Effector memory CD4-positive, alpha-beta T cell (primary cell): ENCODE measurements around the gene PDE9A.

Source experiments
- DNase-seq, 3 donors: peaks; one replicate each; pipeline ENCODE4 v3.0.0-alpha.2; 2020
- H3K27ac ChIP-seq: 2 replicates; pipeline ENCODE4 v1.7.0; 2013; ENCODE audit warnings: mild to moderate bottlenecking, low read length, moderate library complexity; ENCODE audit not compliant: insufficient read depth, poor library complexity, severe bottlenecking
- H3K27me3 ChIP-seq: replicated peaks from 2 replicates; pipeline ENCODE4 v1.7.0; 2013; ENCODE audit warnings: mild to moderate bottlenecking, low read length; ENCODE audit not compliant: insufficient read depth, control insufficient read depth, poor library complexity, severe bottlenecking
- H3K36me3 ChIP-seq: 2 replicates; pipeline ENCODE4 v1.7.0; 2013; ENCODE audit warnings: mild to moderate bottlenecking, low read length, moderate library complexity; ENCODE audit not compliant: control insufficient read depth, insufficient read depth
- H3K4me1 ChIP-seq: 2 replicates; pipeline ENCODE4 v1.7.0; 2013; ENCODE audit warnings: low read length, mild to moderate bottlenecking; ENCODE audit not compliant: control insufficient read depth, insufficient read depth, poor library complexity, severe bottlenecking
- H3K4me3 ChIP-seq: 2 replicates; pipeline ENCODE4 v1.7.0; 2013; ENCODE audit warnings: low read length, low read depth, mild to moderate bottlenecking; ENCODE audit not compliant: insufficient read depth, poor library complexity, severe bottlenecking
- H3K9me3 ChIP-seq: 2 replicates; pipeline ENCODE4 v1.7.0; 2013; ENCODE audit warnings: mild to moderate bottlenecking, low read length, moderate library complexity; ENCODE audit not compliant: control insufficient read depth

The PDE9A gene

DNA sequence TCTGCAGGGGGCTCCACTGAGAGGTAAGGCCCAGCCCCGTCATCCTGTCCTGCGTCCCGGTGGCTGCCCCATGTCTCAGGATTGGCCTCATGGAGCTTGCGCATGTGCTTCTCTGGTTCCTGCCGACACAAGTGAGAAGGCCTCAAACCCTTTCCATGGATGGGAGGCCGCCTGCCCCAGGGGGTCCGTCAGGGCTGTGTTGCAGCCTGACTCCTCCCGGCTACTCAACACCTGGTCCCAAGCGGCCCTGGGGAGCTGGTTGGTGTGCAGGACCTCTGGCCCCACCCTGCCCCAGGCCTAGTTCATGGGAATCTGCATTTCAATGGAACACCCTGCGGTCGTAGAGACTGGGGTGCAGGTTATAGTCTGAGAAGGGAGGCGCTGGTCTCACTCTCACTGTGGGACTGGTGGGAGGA, 21.1 kb upstream of the PDE9A start:
- no peaks in the 10 kb centered on the region for H3K9me3 ChIP-seq
- H3K4me1 ChIP-seq, result no peaks in the 10 kb centered on the region

DNA sequence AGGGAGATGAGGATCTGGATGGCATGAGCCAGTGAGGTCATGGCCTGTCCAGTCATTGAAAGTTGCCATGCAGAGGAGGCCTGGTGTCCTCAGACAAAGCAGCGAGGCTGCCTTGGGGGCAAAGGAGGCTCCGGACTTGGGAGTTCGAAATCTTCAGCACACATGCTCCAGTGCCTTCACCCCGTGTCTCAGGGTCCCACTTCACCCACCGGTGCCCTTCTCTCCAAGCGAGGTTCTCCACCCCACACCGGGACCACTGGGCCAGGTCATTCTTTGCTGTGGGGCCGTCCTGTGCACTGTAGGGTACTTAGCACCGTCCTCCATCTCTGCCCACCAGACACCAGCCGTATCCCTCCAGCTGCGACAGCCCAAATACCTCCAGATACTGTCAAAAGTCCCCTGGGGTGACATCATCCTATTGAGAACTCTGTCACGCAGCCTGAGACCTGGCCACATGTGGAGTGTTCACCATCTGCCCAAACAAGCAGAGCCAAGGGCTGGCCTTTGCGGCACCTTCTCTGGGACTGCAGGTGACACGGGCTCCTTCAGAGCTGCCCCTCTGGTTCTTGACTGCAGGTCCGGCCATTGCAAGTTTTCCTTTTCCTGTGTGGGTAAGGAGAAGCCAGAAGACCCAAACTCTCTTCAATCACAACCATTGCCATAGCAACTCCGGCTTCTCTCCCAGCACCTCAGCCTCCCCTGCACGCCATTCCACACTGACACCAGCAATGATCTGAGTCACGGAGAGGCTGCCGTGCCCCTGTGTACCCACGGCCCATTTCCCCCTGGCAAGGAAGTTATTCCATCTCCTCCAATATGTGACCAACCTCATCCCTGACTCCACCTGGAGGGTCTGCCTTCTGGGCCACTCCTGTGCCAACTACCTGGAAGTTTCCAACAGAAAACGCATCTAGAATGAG, 20.4 kb upstream of the PDE9A start:
- Histone ChIP-seq H3K4me3 (no peak overlapping the region), H3K9me3 (no peaks in the 10 kb centered on the region), H3K4me1 (no peaks in the 10 kb centered on the region), H3K27ac (no peak overlapping the region), H3K27me3 (no peaks in the 10 kb centered on the region), H3K36me3 (no peaks in the 10 kb centered on the region)
- no peak for DNase-seq

More for the DNA sequence above, 21.1 kb upstream of the PDE9A start:
- no peaks in the 10 kb centered on the region for H3K36me3 ChIP-seq
- no peak for DNase-seq
- H3K27ac ChIP-seq, result no peak overlapping the region
- H3K27me3 ChIP-seq, result no peaks in the 10 kb centered on the region
- no peak overlapping the region for H3K4me3 ChIP-seq

DNA sequence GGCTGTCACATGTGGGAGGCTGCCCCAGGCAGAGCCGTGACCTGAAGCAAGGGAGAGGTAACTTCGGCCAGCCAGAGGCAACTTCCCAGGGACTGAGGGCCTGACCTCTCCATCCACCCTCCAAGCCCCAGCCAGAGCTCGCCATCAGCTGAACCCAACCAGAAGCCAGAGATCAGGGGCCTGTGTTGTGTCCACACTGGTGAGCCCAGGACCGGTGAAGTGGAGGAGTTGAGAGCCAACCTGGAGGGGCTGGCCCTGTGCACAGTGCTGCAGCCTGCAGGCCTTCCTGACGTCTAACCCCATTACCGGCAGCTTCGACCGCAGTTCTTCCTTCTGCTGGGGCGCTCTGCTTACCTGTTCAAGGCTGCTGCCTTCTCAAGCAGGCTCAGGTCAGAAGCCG, 19.6 kb upstream of the PDE9A start:
- Histone ChIP-seq H3K27me3 (no peaks in the 10 kb centered on the region), H3K4me1 (no peaks in the 10 kb centered on the region), H3K36me3 (no peaks in the 10 kb centered on the region), H3K9me3 (no peaks in the 10 kb centered on the region), H3K27ac (no peak overlapping the region), H3K4me3 (no peak overlapping the region)
- no peak for DNase-seq

GRCh38 chr21:42635848-42636519, 17.4 kb upstream of the PDE9A start:
- no peak for DNase-seq
- H3K9me3 ChIP-seq, result no peaks in the 10 kb centered on the region
- no peaks in the 10 kb centered on the region for H3K27me3 ChIP-seq
- H3K4me3 ChIP-seq, result no peak overlapping the region
- no peak overlapping the region for H3K27ac ChIP-seq
- H3K4me1 ChIP-seq, result no peaks in the 10 kb centered on the region
- H3K36me3 ChIP-seq, result no peaks in the 10 kb centered on the region

GRCh38 chr21:42636520-42637266, 16.7 kb upstream of the PDE9A start:
- Histone ChIP-seq H3K9me3 (no peaks in the 10 kb centered on the region), H3K27ac (no peak overlapping the region), H3K4me3 (no peak overlapping the region), H3K4me1 (no peaks in the 10 kb centered on the region), H3K27me3 (no peaks in the 10 kb centered on the region), H3K36me3 (no peaks in the 10 kb centered on the region)
- no peak for DNase-seq

GRCh38 chr21:42637267-42638041, 16.0 kb upstream of the PDE9A start:
- H3K36me3 ChIP-seq, result no peaks in the 10 kb centered on the region
- no peaks in the 10 kb centered on the region for H3K27me3 ChIP-seq
- no peak for DNase-seq
- no peak overlapping the region for H3K27ac ChIP-seq
- H3K9me3 ChIP-seq, result no peaks in the 10 kb centered on the region
- H3K4me3 ChIP-seq, result no peak overlapping the region
- no peaks in the 10 kb centered on the region for H3K4me1 ChIP-seq

GRCh38 chr21:42638266-42638863, 15.1 kb upstream of the PDE9A start:
- no peak overlapping the region for H3K4me3 ChIP-seq
- H3K36me3 ChIP-seq, result no peaks in the 10 kb centered on the region
- H3K4me1 ChIP-seq, result no peaks in the 10 kb centered on the region
- no peaks in the 10 kb centered on the region for H3K9me3 ChIP-seq
- DNase-seq, result no peak
- H3K27ac ChIP-seq, result no peak overlapping the region
- no peaks in the 10 kb centered on the region for H3K27me3 ChIP-seq

GRCh38 chr21:42639646-42640152, 13.7 kb upstream of the PDE9A start:
- Histone ChIP-seq H3K4me1 (no peaks in the 10 kb centered on the region), H3K27ac (no peak overlapping the region), H3K36me3 (no peaks in the 10 kb centered on the region), H3K27me3 (no peaks in the 10 kb centered on the region), H3K9me3 (no peaks in the 10 kb centered on the region), H3K4me3 (no peak overlapping the region)
- no peak for DNase-seq

DNA sequence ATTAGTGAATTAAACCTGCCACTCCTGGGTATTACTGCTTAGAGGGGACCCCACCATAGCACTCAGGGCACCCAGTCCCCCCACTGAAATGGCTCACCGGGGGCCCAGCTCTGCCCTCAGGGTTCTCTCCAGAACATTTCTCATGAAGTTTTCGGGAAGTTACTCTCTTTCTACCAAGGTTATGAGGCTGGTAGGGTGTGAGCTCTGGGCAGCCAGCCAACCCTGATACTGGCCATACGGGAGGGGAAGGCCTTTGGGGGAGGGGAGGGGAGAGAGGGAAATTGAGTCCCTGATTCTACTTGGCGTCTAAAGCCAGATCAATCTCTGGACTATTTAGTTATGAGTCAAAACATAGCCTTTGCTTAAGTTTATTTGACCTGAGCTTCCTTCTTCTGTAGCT, 12.9 kb upstream of the PDE9A start:
- H3K4me1 ChIP-seq, result no peaks in the 10 kb centered on the region
- DNase-seq, result no peak
- no peak overlapping the region for H3K4me3 ChIP-seq
- no peaks in the 10 kb centered on the region for H3K9me3 ChIP-seq
- H3K27ac ChIP-seq, result no peak overlapping the region
- no peaks in the 10 kb centered on the region for H3K36me3 ChIP-seq
- H3K27me3 ChIP-seq, result no peaks in the 10 kb centered on the region
